ENCODE results near the gene WDR19. TPM values are rescaled to one million over a fixed set of nuclear protein-coding genes. Genes with fewer than 3 reads are reported as not detected.

The WDR19 gene
- total RNA-seq, 1 donor: 32.0 TPM

GRCh38 chr4:39323821-39324220, 141.5 kb downstream of the WDR19 start:
- DNase-seq (ENCODE audit: low read depth): peak; percentile 16
- no peak for TF ChIP-seq CTCF (IDR thresholded peaks at IDR 0.05; ENCODE audit: insufficient read depth, low read depth, low read length)
- H3K4me3 ChIP-seq (ENCODE audit: low read depth, low read length): no peak overlapping the region

GRCh38 chr4:39324446-39324845, 142.1 kb downstream of the WDR19 start:
- DNase-seq (ENCODE audit: low read depth): no peak
- H3K4me3 ChIP-seq (ENCODE audit: low read depth, low read length): no peak overlapping the region
- TF ChIP-seq CTCF (IDR thresholded peaks at IDR 0.05; ENCODE audit: insufficient read depth, low read depth, low read length): no peak

GRCh38 chr4:39324897-39325613, 142.7 kb downstream of the WDR19 start:
- TF ChIP-seq CTCF (IDR thresholded peaks at IDR 0.05; ENCODE audit: insufficient read depth, low read depth, low read length): no peak
- DNase-seq (ENCODE audit: low read depth): no peak
- H3K4me3 ChIP-seq (ENCODE audit: low read depth, low read length): no peak overlapping the region

GRCh38 chr4:39326468-39326977, 144.2 kb downstream of the WDR19 start:
- TF ChIP-seq CTCF (IDR thresholded peaks at IDR 0.05; ENCODE audit: insufficient read depth, low read depth, low read length): no peak
- no peak for DNase-seq (ENCODE audit: low read depth)
- H3K4me3 ChIP-seq (ENCODE audit: low read depth, low read length): no peak overlapping the region

GRCh38 chr4:39330353-39330752, 148.0 kb downstream of the WDR19 start:
- no peak for DNase-seq (ENCODE audit: low read depth)
- no peak overlapping the region for H3K4me3 ChIP-seq (ENCODE audit: low read depth, low read length)
- no peak for TF ChIP-seq CTCF (IDR thresholded peaks at IDR 0.05; ENCODE audit: insufficient read depth, low read depth, low read length)

GRCh38 chr4:39331191-39331590, 148.9 kb downstream of the WDR19 start:
- DNase-seq (ENCODE audit: low read depth): no peak
- no peak for TF ChIP-seq CTCF (IDR thresholded peaks at IDR 0.05; ENCODE audit: insufficient read depth, low read depth, low read length)
- no peak overlapping the region for H3K4me3 ChIP-seq (ENCODE audit: low read depth, low read length)

Small RNA genes lying within 50 kb of the gene (small RNA-seq; reads per million reads assigned to genes)
- gene RNU6-32P: not detected

Other genes starting within 250 kb of the WDR19 start
- gene TMEM156, start 150.1 kb upstream of the WDR19 start, total RNA-seq: under 0.01 TPM in 1 of 2 replicates, not detected in the other
- gene KLHL5, start 120.3 kb upstream of the WDR19 start, total RNA-seq: 123 and 156 TPM in 2 replicates
- 55.3 and 56.0 TPM in 2 replicates for gene RFC1, start 183.8 kb downstream of the WDR19 start, total RNA-seq
- not detected in 2 replicates for gene KLB, start 224.4 kb downstream of the WDR19 start, total RNA-seq

All from fibroblast of villous mesenchyme (primary cell).